Mesothelial cell of epicardium (in vitro differentiated cells): ENCODE measurements around the gene PSAPL1. TPM values are rescaled to one million over a fixed set of nuclear protein-coding genes. Genes with fewer than 3 reads are reported as not detected.

Experiments
- DNase-seq, 2 experiments: peaks; one replicate each; pipeline ENCODE4 v3.0.0; 2021; ENCODE audit warnings: low spot score in 2 of 2; ENCODE audit not compliant: unreplicated experiment in 2 of 2
- H3K27ac Mint-ChIP-seq: 2 replicates; pipeline ENCODE4 v1.8.0; 2021; ENCODE audit warnings: mixed read lengths
- H3K27me3 Mint-ChIP-seq: 2 replicates; pipeline ENCODE4 v1.8.0; 2021; ENCODE audit warnings: low read depth, mixed read lengths
- H3K36me3 Mint-ChIP-seq: 2 replicates; pipeline ENCODE4 v1.8.0; 2021; ENCODE audit warnings: mixed read lengths
- H3K4me1 Mint-ChIP-seq: 2 replicates; pipeline ENCODE4 v1.8.0; 2021; ENCODE audit warnings: mixed read lengths
- H3K4me3 Mint-ChIP-seq: 2 replicates; pipeline ENCODE4 v1.8.0; 2021; ENCODE audit warnings: mild to moderate bottlenecking, moderate library complexity, mixed read lengths
- H3K9me3 Mint-ChIP-seq: 2 replicates; pipeline ENCODE4 v1.8.0; 2021; ENCODE audit warnings: mixed read lengths
- CTCF ChIP-seq: fragments of 200-600 bp; sonication (generic); IDR thresholded peaks from one replicate; pipeline ENCODE4 v1.5.0; 2021; ENCODE audit warnings: antibody characterized with exemption; ENCODE audit not compliant: unreplicated experiment
- microRNA-seq: library from miRNA; unstranded; fragments of <30 nt; microRNA quantifications from one replicate; pipeline ENCODE4 v1.2.0, GENCODE V29; 2021; ENCODE audit warnings: inconsistent platforms, mixed read lengths
- total RNA-seq: library from RNA; stranded (reverse); gene quantifications from 3 replicates; pipeline ENCODE4 v1.2.1, GENCODE V29; 2021

Gene PSAPL1
- total RNA-seq, 1 donor from 2014 or later, result not detected

GRCh38 chr4:7381221-7381889 lies 53.4 kb downstream of the PSAPL1 start:
- H3K27me3 Mint-ChIP-seq, result peaks cover 9% of the 10 kb centered on the region
- H3K4me3 Mint-ChIP-seq, result no peak overlapping the region
- H3K4me1 Mint-ChIP-seq, result no peaks in the 10 kb centered on the region

More at GRCh38 chr4:7381221-7381889, 53.4 kb downstream of the PSAPL1 start:
- no peak overlapping the region for H3K27ac Mint-ChIP-seq
- TF ChIP-seq CTCF, result no peak
- H3K9me3 Mint-ChIP-seq, result no peaks in the 10 kb centered on the region
- no peaks in the 10 kb centered on the region for H3K36me3 Mint-ChIP-seq
- no peak for DNase-seq

Small RNAs within 50 kb of the gene (microRNA-seq; reads per million reads assigned to microRNA genes)
- not detected for gene MIR4274

Other genes with a start within 250 kb of the PSAPL1 start
- gene SORCS2, start 242.4 kb downstream of the PSAPL1 start, total RNA-seq, result 6.8 to 7.1 TPM (median 7.1 TPM) in 3 replicates